Fibroblast of lung (primary cell): ENCODE measurements around the gene TSGA10.

Source experiments
- CTCF ChIP-seq, 2 donors: IDR thresholded peaks in 1 of 2; conservative IDR thresholded peaks in 1 of 2; 1 replicate in 1 of 2; 2 replicates in 1 of 2; pipeline ENCODE4 v1.5.1; 2011 to 2012; ENCODE audit warnings: low read length in 2 of 2, control low read depth in 1 of 2, inconsistent platforms in 1 of 2, low read depth in 1 of 2, mild to moderate bottlenecking in 1 of 2
- EZH2 ChIP-seq: IDR thresholded peaks from 2 replicates; pipeline ENCODE4 v1.5.1; 2012; ENCODE audit warnings: low read length, control low read depth, mild to moderate bottlenecking; ENCODE audit errors: missing control alignments

DNA sequence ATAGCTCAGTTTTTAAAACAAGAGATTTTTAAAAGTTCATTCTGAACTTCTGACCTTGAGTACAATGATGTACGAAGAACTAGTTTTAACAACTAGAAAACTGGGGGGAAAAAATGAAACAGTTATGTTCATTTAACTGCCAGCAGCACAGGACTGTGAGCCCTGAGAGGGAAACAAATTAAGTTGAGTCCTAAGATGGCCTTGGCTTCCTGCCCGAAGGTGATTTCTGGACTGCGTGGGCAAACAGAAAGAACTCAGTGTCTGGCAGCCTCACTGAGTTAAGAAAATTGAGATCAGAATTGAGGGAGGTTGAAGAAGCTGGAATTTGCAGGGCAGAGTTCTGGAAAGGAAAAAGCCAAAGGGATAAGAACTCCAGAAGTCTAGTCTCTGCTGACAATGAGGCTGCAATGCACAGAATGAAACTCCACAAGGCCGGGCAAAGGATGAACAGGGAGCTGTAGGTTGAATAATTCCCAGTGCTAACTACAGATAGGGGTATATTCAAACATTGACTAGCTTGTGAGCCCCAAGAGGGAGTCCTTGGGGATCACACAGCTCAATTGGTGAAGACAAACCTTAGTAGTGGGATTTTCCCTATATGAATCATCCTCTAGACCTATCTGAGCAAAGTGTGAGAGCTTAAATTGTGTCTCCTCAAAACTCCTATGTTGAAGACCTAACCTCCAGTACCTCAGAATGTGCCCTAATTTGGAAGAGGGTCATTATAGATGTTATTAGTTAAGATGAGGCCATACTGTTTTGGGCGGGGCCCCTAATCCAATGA lies 205.6 kb downstream of the TSGA10 start:
- TF ChIP-seq EZH2 (no peak), CTCF (conservative IDR thresholded peaks at IDR 0.05 in 1 of 2, IDR thresholded peaks at IDR 0.05 in 1 of 2; ENCODE audit: low read depth in 1 of 2, low read length in 2 of 2) (no peak)
